Ovary (tissue), 9 donors: ENCODE data around the gene PFDN4. TPM values are rescaled to one million over a fixed set of nuclear protein-coding genes. Genes with fewer than 3 reads are reported as not detected.

Experiments
- DNase-seq, 5 donors: peaks; one replicate each; pipeline ENCODE4 v3.0.0-alpha.2; 2019 to 2020
- H3K27ac ChIP-seq, 2 donors: fragments of 200-600 bp; one replicate each; pipeline versions ENCODE4 v1.5.1 to v1.8.0; 2019 to 2022
- H3K27me3 ChIP-seq: fragments of 200-600 bp; one replicate; pipeline ENCODE4 v1.8.0; 2022
- H3K36me3 ChIP-seq: fragments of 200-600 bp; sonication (generic); one replicate; pipeline ENCODE4 v1.5.1; 2019
- H3K4me1 ChIP-seq: one replicate; pipeline ENCODE4 v1.8.1; 2013; ENCODE audit warnings: mild to moderate bottlenecking, moderate library complexity; ENCODE audit not compliant: insufficient read depth
- H3K4me3 ChIP-seq: fragments of 200-600 bp; sonication (generic); one replicate; pipeline ENCODE4 v1.5.1; 2017
- H3K9me3 ChIP-seq, 2 donors: fragments of 200-600 bp in 1 of 2; sonication (generic) in 1 of 2; one replicate each; pipeline versions ENCODE4 v1.5.1 to v1.8.1; 2013 to 2019; ENCODE audit warnings: mild to moderate bottlenecking in 1 of 2, moderate library complexity in 1 of 2
- EP300 ChIP-seq: sonication (generic); formaldehyde crosslinking; IDR thresholded peaks from one replicate; pipeline ENCODE4 v1.6.1; 2017; ENCODE audit warnings: antibody characterized with exemption
- POLR2A ChIP-seq: fragments of 450-650 bp; IDR thresholded peaks from one replicate; pipeline ENCODE4 v1.6.1; 2017; ENCODE audit warnings: antibody characterized with exemption, mild to moderate bottlenecking, moderate library complexity
- WGBS, 3 donors: extraction: QIAGEN DNeasy Blood & Tissue Kit in 1 of 3; methylation state at CpG; one replicate each; pipeline versions ENCODE4 v1.1.5 to v1.1.7; 2013 to 2017; 5-methylcytosine and 5-hydroxymethylcytosine counted together
- intact Hi-C, 4 donors: fragments of 100-400 bp; cut with DNase I; formaldehyde crosslinking; loops; one replicate each; pipeline versions ENCODE4 v1.11.0 to v1.15.1; 2022 to 2023
- polyA plus RNA-seq, 2 donors: library from polyadenylated mRNA; stranded (reverse); fragments of 200-250 nt in 1 of 2; fragments of 350-450 nt in 1 of 2; fragmentation: Illumina TruSeq in 1 of 2; extraction: RNeasy Lipid Tissue Mini Kit (QIAGEN cat#74804) in 1 of 2; gene quantifications; one replicate each; pipeline ENCODE4 v1.2.3, GENCODE V29; 2013 to 2014
- total RNA-seq, 7 donors: library from RNA; depleted of rRNA in 2 of 7; stranded (reverse); fragments of >200 nt in 2 of 7; fragmentation: NEBNext Ultra II Directional in 3 of 7; extraction: Animal tissue kit (Norgen Biotek cat#: 25700) in 3 of 7; gene quantifications; one replicate each; pipeline versions ENCODE4 v1.1.0 to v1.2.4, GENCODE V29; 2016 to 2023
- TF ChIP-seq, protein P1 (sequence below), 3 donors: fragments of 450-650 bp in 2 of 3; fragments of 200-600 bp in 1 of 3; IDR thresholded peaks; one replicate each; pipeline versions ENCODE4 v1.5.1 to v1.8.0; 2016 to 2022; ENCODE audit warnings: antibody characterized with exemption in 3 of 3, mild to moderate bottlenecking in 1 of 3
- donor health status: DM: no; HTN: no; CAD: no; lungs with moderate emphysema.
- donor health status: DM: no; HTN: no; CAD: no.
- donor health status: Bipolar disorder and iron deficiency.
- donor health status: DM: yes; HTN: yes; CAD: no.
- donor health status: DM: no; HTN: no; CAD: no.
- donor health status: DM: yes; HTN: yes; CAD: no.

PFDN4 gene
- total and polyA plus RNA-seq, 9 donors = 22.2 to 168 (median 33.8) TPM

DNA sequence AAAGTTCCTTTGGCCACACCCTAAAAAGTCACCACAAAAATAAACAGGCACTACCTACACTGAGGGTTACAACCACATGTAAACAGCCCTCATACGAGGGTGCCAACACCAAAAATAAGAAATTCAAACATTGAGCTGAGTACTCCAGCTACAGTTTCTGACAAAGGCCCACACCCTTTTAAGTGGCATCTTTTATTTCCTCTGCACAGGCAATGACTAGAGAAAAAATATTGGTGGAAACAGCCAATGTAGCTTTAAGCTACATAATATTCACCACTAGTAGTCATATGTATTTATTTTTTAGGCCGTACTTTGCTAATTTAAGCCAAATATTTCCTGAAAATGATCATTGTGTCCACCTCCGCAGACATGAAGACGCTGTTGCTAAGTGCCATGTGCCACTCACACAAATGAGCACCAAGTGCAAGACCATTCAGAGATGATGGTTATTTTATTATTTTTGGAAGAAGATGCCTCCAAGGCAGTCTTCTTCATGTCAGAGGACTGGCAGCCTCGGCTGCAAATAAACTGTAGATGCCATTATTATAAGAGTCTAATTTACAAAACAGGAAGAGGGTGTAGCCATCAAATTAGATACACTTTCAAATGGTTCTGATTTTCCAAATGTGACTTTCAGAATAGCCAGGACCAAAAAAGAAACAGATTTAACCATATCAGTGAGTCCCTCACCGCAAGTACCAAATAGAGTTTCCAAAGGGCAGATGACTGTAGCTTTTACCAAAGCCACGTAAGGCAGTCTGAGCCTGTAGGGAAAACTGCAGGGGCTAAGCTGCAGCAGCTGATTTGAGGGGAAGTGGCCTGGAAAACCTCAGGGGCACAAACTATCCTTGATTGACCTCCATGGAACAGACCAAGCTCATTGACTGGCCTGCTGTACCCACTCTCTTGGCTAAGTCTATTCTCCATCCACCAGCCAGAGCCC lies 47.6 kb upstream of the PFDN4 start:
- TF ChIP-seq EP300 = no peak
- TF ChIP-seq, protein P1, sequence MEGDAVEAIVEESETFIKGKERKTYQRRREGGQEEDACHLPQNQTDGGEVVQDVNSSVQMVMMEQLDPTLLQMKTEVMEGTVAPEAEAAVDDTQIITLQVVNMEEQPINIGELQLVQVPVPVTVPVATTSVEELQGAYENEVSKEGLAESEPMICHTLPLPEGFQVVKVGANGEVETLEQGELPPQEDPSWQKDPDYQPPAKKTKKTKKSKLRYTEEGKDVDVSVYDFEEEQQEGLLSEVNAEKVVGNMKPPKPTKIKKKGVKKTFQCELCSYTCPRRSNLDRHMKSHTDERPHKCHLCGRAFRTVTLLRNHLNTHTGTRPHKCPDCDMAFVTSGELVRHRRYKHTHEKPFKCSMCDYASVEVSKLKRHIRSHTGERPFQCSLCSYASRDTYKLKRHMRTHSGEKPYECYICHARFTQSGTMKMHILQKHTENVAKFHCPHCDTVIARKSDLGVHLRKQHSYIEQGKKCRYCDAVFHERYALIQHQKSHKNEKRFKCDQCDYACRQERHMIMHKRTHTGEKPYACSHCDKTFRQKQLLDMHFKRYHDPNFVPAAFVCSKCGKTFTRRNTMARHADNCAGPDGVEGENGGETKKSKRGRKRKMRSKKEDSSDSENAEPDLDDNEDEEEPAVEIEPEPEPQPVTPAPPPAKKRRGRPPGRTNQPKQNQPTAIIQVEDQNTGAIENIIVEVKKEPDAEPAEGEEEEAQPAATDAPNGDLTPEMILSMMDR (IDR thresholded peaks at IDR 0.05) = no peak
- TF ChIP-seq POLR2A = no peak
- H3K36me3 ChIP-seq = no peaks in the 10 kb centered on the region
- H3K4me3 ChIP-seq = no peak overlapping the region
- H3K27me3 ChIP-seq = no peaks in the 10 kb centered on the region
- no peaks in the 10 kb centered on the region for H3K4me1 ChIP-seq
- intact Hi-C loops = no loop called here
- WGBS, 3 donors = 77 to 84% (median 81%) methylated on average over 7 of the region's 7 CpGs
- H3K27ac ChIP-seq = no peak overlapping the region
- no peaks in the 10 kb centered on the region for H3K9me3 ChIP-seq
- no peak for DNase-seq

- 88 to 89% (median 88%) methylated on average over 9 of the region's 9 CpGs for WGBS, 3 donors
- no peak for DNase-seq
- Histone ChIP-seq H3K4me1 (no peaks in the 10 kb centered on the region), H3K27ac (no peak overlapping the region), H3K36me3 (no peaks in the 10 kb centered on the region), H3K9me3 (no peaks in the 10 kb centered on the region), H3K4me3 (no peak overlapping the region), H3K27me3 (no peaks in the 10 kb centered on the region)
- intact Hi-C loops = no loop called here
- TF ChIP-seq POLR2A (no peak), EP300 (no peak)
- TF ChIP-seq, protein P1 (IDR thresholded peaks at IDR 0.05) = no peak
Measured at GRCh38 chr20:54161008-54161820, 46.7 kb upstream of the PFDN4 start.

- DNase-seq = no peak
- Histone ChIP-seq H3K36me3 (no peaks in the 10 kb centered on the region), H3K27me3 (no peaks in the 10 kb centered on the region), H3K4me1 (no peaks in the 10 kb centered on the region), H3K4me3 (no peak overlapping the region), H3K27ac (no peak overlapping the region), H3K9me3 (no peaks in the 10 kb centered on the region)
- 78 to 88% (median 86%) methylated on average over 4 of the region's 4 CpGs for WGBS, 3 donors
- intact Hi-C loops = no loop called here
- TF ChIP-seq, protein P1 (IDR thresholded peaks at IDR 0.05) = no peak
- TF ChIP-seq POLR2A (no peak), EP300 (no peak)
Measured at GRCh38 chr20:54161821-54162149, 46.1 kb upstream of the PFDN4 start.

DNA sequence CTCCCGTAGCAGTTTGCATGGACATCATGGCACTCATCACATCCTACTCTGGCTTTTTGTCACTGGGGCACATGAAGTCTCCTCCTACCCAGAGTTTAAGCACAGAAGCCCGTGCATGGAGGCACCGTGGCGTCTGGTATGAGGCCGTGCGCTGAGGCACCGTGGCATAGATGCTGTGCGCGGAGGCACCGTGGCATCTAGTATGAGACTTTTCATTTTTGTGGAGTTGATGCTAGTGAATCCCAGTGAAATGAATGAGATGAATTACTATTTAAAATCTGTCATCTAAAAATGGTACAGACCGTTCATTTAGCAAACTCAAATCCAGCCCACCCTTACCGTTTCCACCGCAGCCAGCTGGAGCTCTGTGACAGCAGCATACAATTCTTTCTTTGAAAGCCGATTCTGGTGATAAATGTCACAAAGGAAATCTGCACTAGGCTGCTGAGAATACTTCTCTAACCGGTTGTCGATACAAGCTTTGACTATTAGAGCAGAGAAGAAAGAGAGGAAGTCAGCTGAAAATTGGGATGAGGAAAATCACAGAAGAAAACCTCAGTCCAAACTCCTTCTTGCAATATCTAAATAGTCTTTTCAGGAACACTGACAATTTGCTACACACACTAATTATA lies 45.4 kb upstream of the PFDN4 start:
- H3K27me3 ChIP-seq = no peaks in the 10 kb centered on the region
- H3K4me3 ChIP-seq = no peak overlapping the region
- no peak for DNase-seq
- H3K4me1 ChIP-seq = no peaks in the 10 kb centered on the region
- TF ChIP-seq, protein P1 (IDR thresholded peaks at IDR 0.05) = no peak
- no peak for TF ChIP-seq POLR2A
- H3K36me3 ChIP-seq = no peaks in the 10 kb centered on the region
- no peaks in the 10 kb centered on the region for H3K9me3 ChIP-seq
- H3K27ac ChIP-seq = no peak overlapping the region
- WGBS, 3 donors = 67 to 71% (median 70%) methylated on average over 16 of the region's 16 CpGs
- intact Hi-C loops = no loop called here
